PFSK-1 (cell line): ENCODE results near the gene SERPINA5.

ENCODE experiments used
- POLR2AphosphoS5 ChIP-seq: IDR thresholded peaks from 2 replicates; pipeline ENCODE4 v1.6.1; 2012; ENCODE audit warnings: low read depth, mild to moderate bottlenecking, control low read depth, low read length, moderate library complexity
- TAF1 ChIP-seq: IDR thresholded peaks from 2 replicates; pipeline ENCODE4 v1.6.1; 2012; ENCODE audit warnings: low read length, control low read depth, borderline replicate concordance; ENCODE audit not compliant: insufficient read depth

DNA sequence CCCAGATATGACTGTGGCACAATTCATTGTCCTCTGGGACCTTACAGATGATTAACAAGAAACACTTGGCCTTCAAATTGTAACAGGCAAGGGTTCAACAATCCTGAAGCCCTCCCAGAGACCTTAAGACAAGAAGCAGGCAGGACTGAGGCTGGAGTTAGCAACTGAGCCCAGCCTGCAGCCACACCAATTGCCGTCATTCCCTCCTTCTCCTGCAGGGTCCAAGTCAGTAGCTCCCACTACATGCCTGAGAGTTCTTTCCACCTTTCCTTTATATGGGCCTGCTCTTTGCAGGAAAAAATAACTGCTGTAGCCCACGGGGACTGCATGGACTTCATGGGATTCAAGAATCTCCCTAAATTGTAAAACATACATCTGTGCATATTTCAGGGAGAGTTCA, 22.4 kb upstream of the SERPINA5 start:
- TF ChIP-seq TAF1: no peak
- TF ChIP-seq POLR2AphosphoS5: no peak
